Stimulated activated CD4-positive, alpha-beta T cell treated with anti-CD3 and anti-CD28 coated beads, Interleukin-12 subunit alpha, Interleukin-12 subunit beta, amount 100 ng/mL, for 24 hours (primary cell): Measurements from ENCODE around the gene SPPL3.
A peak's percentile ranks its signal among the peaks of the same experiment; 100 is the strongest.
"Not testable (repeated sequence)": the region's sequence is repeated elsewhere in the genome, so short reads cannot be mapped to it uniquely, and the experiment has no call there.

Source experiments
- DNase-seq, 2 experiments: peaks; one replicate each; pipeline ENCODE4 v3.0.0-alpha.2; 2020; ENCODE audit warnings: low read depth in 2 of 2

The SPPL3 gene

GRCh38 chr12:120904197-120904773, at the start of gene SPPL3:
TSS of gene SPPL3 (minus strand) at chr12:120904358. CDS start at chr12:120903867, 491 bp downstream.
- DNase-seq, result peak; percentile 83 to 92

- DNase-seq, result no peak
Observed at GRCh38 chr12:120950807-120951206, 46.6 kb upstream of the SPPL3 start.

- not testable (repeated sequence) for DNase-seq
Observed at GRCh38 chr12:120950260-120950799, 46.2 kb upstream of the SPPL3 start.

GRCh38 chr12:120945516-120945915, 41.4 kb upstream of the SPPL3 start:
- DNase-seq, result not testable (repeated sequence)

- peak; percentile 29 to 66 for DNase-seq
Observed at GRCh38 chr12:120944645-120945217, 40.6 kb upstream of the SPPL3 start.

- DNase-seq, result no peak
Observed at GRCh38 chr12:120943482-120943881, 39.3 kb upstream of the SPPL3 start.

- no peak for DNase-seq
Observed at GRCh38 chr12:120941846-120942405, 37.8 kb upstream of the SPPL3 start.

GRCh38 chr12:120941412-120941811, 37.3 kb upstream of the SPPL3 start:
- DNase-seq, result no peak

- no peak for DNase-seq
Observed at GRCh38 chr12:120940799-120941198, 36.6 kb upstream of the SPPL3 start.

GRCh38 chr12:120940006-120940405, 35.8 kb upstream of the SPPL3 start:
- DNase-seq, result no peak

GRCh38 chr12:120939523-120939922, 35.4 kb upstream of the SPPL3 start:
- DNase-seq, result no peak

- no peak for DNase-seq
Observed at GRCh38 chr12:120938496-120938895, 34.3 kb upstream of the SPPL3 start.

GRCh38 chr12:120936197-120936596, 32.0 kb upstream of the SPPL3 start:
- no peak for DNase-seq

GRCh38 chr12:120933786-120934185, 29.6 kb upstream of the SPPL3 start:
- DNase-seq, result no peak

GRCh38 chr12:120932956-120933526, 28.9 kb upstream of the SPPL3 start:
- DNase-seq, result no peak

- no peak for DNase-seq
Observed at GRCh38 chr12:120932058-120932457, 27.9 kb upstream of the SPPL3 start.

GRCh38 chr12:120930032-120930431, 25.9 kb upstream of the SPPL3 start:
- no peak for DNase-seq

GRCh38 chr12:120928864-120929652, 24.9 kb upstream of the SPPL3 start:
- DNase-seq, result no peak

GRCh38 chr12:120925740-120926563, 21.8 kb upstream of the SPPL3 start:
- no peak for DNase-seq

GRCh38 chr12:120922279-120922678, 18.1 kb upstream of the SPPL3 start:
- no peak for DNase-seq

- no peak for DNase-seq
Observed at GRCh38 chr12:120921637-120922036, 17.5 kb upstream of the SPPL3 start.
